ACC112 (cell line): Measurements from ENCODE around the gene LILRA5.
"Not testable (repeated sequence)": the region's sequence is repeated elsewhere in the genome, so short reads cannot be mapped to it uniquely, and the experiment has no call there.

ENCODE experiments used
- H2AFZ ChIP-seq: fragments of 200-600 bp; sonication (generic); one replicate; pipeline ENCODE4 v1.6.0; 2017; ENCODE audit warnings: antibody characterized with exemption, low read length; ENCODE audit not compliant: unreplicated experiment
- H3K27ac ChIP-seq: fragments of 200-600 bp; sonication (generic); 2 replicates; pipeline ENCODE4 v1.5.1; 2014; ENCODE audit warnings: low read depth, mild to moderate bottlenecking, antibody characterized with exemption, low read length, moderate library complexity
- H3K27me3 ChIP-seq: fragments of 200-600 bp; sonication (generic); 2 replicates; pipeline ENCODE4 v1.6.1; 2014; ENCODE audit warnings: mild to moderate bottlenecking, antibody characterized with exemption, low read length, moderate library complexity, mixed read lengths; ENCODE audit not compliant: insufficient read depth
- H3K36me3 ChIP-seq: fragments of 200-600 bp; sonication (generic); 2 replicates; pipeline ENCODE4 v1.6.1; 2016; ENCODE audit warnings: mild to moderate bottlenecking, antibody characterized with exemption, low read length, moderate library complexity, mixed read lengths; ENCODE audit not compliant: insufficient read depth
- H3K4me1 ChIP-seq: fragments of 200-600 bp; sonication (generic); one replicate; pipeline ENCODE4 v1.6.1; 2016; ENCODE audit warnings: low read length, mixed read lengths; ENCODE audit not compliant: insufficient read depth, unreplicated experiment, control insufficient read depth
- H3K4me3 ChIP-seq: fragments of 200-600 bp; sonication (generic); 2 replicates; pipeline ENCODE4 v1.5.1; 2014; ENCODE audit warnings: mild to moderate bottlenecking, low read depth, low read length
- H3K79me2 ChIP-seq: fragments of 200-600 bp; sonication (generic); one replicate; pipeline ENCODE4 v1.6.0; 2016; ENCODE audit warnings: low read length; ENCODE audit not compliant: control insufficient read depth, unreplicated experiment, insufficient read depth

LILRA5 gene

DNA sequence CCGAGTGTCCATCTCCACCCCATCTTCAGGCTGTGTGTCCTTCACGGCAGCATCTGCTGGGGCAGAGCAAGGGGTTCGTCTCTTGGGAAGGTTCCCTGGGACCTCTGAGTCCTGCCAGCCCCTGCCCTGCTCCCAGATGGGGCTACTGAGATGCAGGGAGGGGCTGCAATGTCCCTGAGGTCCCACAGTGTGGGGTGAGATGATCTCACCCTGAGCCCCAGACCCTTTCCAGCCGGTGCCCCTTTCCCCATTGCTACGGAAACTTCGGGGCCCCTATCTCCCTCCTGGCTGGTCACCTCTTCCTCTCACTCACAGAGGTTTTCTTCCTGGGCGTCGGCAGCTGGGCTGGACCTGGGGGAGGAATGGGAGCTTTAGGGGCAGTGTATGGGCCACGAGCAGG, 37.0 kb downstream of the LILRA5 start:
- Histone ChIP-seq H3K4me3 (no peak overlapping the region), H3K4me1 (no peaks in the 10 kb centered on the region), H3K36me3 (no peaks in the 10 kb centered on the region), H3K79me2 (no peaks in the 10 kb centered on the region), H3K27ac (no peak overlapping the region), H3K27me3 (peaks cover 14% of the 10 kb centered on the region), H2AFZ (no peak overlapping the region)

DNA sequence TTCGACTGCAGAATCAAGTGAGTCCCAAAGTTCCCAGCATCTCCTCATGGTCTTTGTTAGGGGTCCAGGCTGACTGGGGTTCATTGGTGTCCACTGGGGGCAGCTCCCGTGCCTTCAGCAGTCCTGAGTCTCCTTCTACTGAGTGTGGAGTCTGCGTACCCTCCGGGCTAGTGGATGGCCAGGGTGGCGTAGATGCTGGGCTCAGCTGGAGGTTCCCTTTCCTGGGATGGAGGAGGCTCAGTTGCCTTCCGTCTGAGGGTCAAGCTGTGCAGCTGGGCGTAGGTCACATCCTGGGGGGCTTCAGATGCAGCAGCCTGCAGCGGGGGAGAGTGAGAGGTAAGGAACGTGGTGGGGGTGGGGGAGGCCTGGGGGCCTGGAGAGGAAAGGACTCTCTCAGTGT, 38.5 kb downstream of the LILRA5 start:
- H3K4me1 ChIP-seq, H3K79me2 ChIP-seq, H3K4me3 ChIP-seq, H3K36me3 ChIP-seq, H2AFZ ChIP-seq, H3K27ac ChIP-seq: not testable (repeated sequence)
- peaks cover 19% of the 10 kb centered on the region for H3K27me3 ChIP-seq

DNA sequence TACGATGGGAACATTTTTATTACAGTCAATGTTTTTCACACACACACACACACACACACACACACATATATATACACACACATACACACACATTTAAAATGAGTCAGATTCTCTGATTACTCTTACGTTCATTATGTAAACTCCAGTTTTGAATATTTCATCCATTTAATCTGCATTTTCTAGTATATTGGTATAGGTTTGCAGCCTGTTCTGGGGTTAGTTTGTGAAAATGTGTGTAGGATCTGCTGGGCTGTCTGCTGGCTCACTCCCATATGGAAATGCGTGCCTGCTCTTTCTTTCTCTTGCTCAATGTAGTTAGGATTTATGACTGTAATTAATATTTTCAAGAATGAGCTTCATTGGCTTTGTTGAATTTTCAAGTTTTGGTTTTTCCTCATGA, 39.1 kb downstream of the LILRA5 start:
- Histone ChIP-seq H3K27me3 (peaks cover 26% of the 10 kb centered on the region), H3K79me2 (no peaks in the 10 kb centered on the region), H2AFZ (no peak overlapping the region), H3K4me1 (no peaks in the 10 kb centered on the region), H3K36me3 (no peaks in the 10 kb centered on the region), H3K4me3 (no peak overlapping the region), H3K27ac (no peak overlapping the region)

DNA sequence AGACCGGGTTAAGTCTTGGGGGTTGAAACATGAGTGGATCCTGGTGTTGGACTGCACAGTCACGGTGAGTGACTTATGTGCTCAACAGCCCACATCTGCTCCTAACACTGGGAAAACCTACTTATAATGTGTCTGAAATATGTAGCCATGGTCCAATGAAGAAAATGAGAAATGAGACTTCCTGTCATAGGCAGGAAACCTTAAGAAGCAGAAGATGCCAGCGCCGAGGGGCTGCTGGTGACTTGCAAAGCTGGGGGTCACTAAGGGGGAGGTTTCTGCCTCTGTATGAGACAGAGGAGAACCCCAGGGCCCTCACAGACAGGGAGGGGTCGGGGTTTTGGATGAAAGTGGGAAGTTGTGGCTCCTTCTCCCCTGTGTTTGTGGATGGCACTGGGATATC, 40.8 kb downstream of the LILRA5 start:
- peaks cover 36% of the 10 kb centered on the region for H3K27me3 ChIP-seq
- H2AFZ ChIP-seq, H3K4me3 ChIP-seq: not testable (repeated sequence)

DNA sequence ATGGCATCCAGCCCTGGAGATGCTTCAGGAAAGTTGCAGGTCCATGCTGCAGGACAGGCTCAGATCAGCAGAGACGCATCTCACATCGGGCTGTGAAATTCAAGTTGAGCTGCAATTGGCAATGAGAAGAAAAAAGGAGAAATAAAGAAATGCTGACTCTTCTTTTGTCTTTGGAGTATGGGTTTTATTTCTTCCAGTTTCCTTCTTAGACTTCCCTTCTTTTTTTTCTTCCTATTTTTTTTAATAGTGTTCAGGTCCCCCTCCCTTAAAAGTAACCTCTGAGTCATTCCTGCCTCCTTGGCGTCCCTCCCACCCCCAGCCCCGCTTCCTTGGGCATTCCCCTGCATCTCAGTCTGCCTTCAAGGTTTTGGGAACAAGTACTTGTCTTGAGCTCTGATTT, 41.4 kb downstream of the LILRA5 start:
- H3K27me3 ChIP-seq, result peaks cover 35% of the 10 kb centered on the region
- not testable (repeated sequence) for H3K4me3 ChIP-seq, H3K4me1 ChIP-seq, H3K79me2 ChIP-seq, H2AFZ ChIP-seq, H3K27ac ChIP-seq, H3K36me3 ChIP-seq

More for the DNA sequence above, 40.8 kb downstream of the LILRA5 start:
- not testable (repeated sequence) for H3K27ac ChIP-seq, H3K79me2 ChIP-seq, H3K4me1 ChIP-seq, H3K36me3 ChIP-seq

DNA sequence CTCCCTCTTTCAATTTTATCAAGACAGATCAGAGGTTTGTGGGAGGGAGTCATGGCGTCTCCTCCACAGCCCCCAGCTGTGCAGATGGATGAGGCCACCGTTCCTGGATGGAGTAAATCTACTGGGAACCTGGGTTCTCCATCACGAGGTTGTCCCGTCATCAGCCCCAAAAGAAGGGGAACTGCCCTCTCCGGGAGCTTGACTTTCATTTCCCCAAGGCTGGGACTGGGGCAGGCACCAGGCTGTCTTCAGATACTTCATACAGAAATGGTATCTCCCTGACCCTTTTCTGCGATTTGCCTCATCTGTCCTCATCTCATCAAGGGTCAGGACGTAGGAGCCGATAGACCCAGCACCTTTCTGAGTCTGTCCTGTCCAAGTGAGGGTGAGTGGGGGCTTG, 41.9 kb downstream of the LILRA5 start:
- Histone ChIP-seq H3K27me3 (peaks cover 36% of the 10 kb centered on the region), H3K4me3 (no peak overlapping the region), H3K36me3 (no peaks in the 10 kb centered on the region), H3K79me2 (no peaks in the 10 kb centered on the region), H3K4me1 (no peaks in the 10 kb centered on the region), H2AFZ (no peak overlapping the region), H3K27ac (no peak overlapping the region)

DNA sequence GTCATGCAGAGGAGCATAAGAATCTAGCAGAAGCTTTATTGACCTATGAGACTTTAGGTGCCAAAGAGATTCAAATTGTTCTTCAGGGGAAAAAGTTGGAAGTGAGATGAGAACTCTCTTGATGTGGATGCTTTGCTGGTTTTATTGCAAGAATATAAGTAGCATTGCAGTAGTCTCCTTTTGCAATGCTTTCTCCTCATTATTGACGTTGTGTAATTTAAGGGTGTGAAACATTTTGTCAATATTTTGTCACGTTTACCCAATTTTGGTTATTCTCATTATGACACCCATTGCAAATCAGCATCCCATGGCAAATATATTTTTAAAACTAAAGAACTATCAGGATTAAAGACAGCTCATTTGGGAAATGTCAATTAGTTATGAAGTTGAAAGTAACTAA, 44.0 kb downstream of the LILRA5 start:
- no peak overlapping the region for H2AFZ ChIP-seq

DNA sequence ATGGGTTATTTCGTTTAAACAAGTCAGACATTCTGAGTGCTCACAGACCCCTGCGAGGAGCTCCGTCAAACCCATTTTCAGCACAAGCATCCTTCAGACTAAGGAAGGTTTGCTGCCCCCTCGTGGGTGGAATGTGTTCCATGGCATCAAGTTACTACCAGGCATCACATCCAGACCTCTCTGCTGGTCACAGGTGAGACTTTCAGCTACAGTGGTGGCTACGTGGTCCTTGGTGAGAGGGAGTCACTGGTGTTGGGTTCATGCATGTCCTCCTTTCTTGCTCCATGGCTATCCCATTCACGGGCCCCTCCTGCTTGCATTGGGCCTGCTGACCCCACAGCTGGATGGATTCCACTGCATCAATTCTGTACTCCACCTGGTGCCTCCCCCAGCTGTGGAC, 46.8 kb downstream of the LILRA5 start:
- Histone ChIP-seq H3K36me3 (no peaks in the 10 kb centered on the region), H3K27ac (no peak overlapping the region), H3K79me2 (no peaks in the 10 kb centered on the region), H3K4me1 (no peaks in the 10 kb centered on the region), H3K27me3 (peaks cover 30% of the 10 kb centered on the region), H3K4me3 (no peak overlapping the region), H2AFZ (no peak overlapping the region)

More for the DNA sequence above, 44.0 kb downstream of the LILRA5 start:
- peaks cover 35% of the 10 kb centered on the region for H3K27me3 ChIP-seq
- H3K4me1 ChIP-seq, result no peaks in the 10 kb centered on the region
- no peak overlapping the region for H3K4me3 ChIP-seq
- no peak overlapping the region for H3K27ac ChIP-seq
- no peaks in the 10 kb centered on the region for H3K36me3 ChIP-seq
- no peaks in the 10 kb centered on the region for H3K79me2 ChIP-seq

DNA sequence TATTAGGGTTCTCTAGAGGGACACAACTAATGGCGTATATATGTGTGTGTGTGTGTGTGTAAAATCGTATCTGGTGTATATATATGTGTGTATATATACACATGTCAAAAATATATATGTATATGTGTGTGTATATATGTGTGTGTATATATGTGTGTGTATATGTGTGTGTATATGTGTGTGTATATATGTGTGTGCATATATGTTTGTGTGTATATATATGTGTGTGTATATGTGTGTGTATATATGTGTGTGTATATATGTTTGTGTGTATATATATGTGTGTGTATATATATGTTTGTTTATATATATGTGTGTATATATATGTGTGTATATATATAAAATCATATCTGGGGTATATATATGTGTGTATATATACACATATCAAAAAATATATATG, 50.5 kb downstream of the LILRA5 start:
- Histone ChIP-seq H3K36me3 (no peaks in the 10 kb centered on the region), H3K4me1 (no peaks in the 10 kb centered on the region), H3K79me2 (no peaks in the 10 kb centered on the region), H2AFZ (no peak overlapping the region), H3K27ac (no peak overlapping the region), H3K4me3 (no peak overlapping the region), H3K27me3 (peaks cover 18% of the 10 kb centered on the region)

DNA sequence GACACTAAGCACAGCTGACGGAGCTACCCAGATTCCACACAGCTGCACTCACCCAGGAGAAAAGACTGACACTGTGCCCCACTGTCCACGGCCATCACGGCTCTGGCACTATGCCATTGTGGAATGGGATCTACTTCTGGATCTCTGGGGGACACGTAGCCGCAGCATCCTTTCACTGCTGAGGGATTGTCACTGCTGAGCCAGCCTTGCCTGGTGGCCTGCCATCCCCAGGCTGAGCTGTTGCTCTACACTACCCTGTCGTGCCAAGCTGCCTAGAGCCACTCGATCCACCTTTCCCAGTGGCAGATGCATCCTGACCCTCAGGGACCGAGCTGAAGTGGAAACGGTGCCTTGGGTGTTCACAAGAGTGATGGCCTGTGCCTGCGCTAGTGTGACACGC, 50.9 kb downstream of the LILRA5 start:
- no peak overlapping the region for H2AFZ ChIP-seq
- H3K27me3 ChIP-seq, result peaks cover 22% of the 10 kb centered on the region
- no peaks in the 10 kb centered on the region for H3K79me2 ChIP-seq
- H3K4me1 ChIP-seq, result no peaks in the 10 kb centered on the region
- H3K36me3 ChIP-seq, result no peaks in the 10 kb centered on the region
- no peak overlapping the region for H3K27ac ChIP-seq
- H3K4me3 ChIP-seq, result no peak overlapping the region

DNA sequence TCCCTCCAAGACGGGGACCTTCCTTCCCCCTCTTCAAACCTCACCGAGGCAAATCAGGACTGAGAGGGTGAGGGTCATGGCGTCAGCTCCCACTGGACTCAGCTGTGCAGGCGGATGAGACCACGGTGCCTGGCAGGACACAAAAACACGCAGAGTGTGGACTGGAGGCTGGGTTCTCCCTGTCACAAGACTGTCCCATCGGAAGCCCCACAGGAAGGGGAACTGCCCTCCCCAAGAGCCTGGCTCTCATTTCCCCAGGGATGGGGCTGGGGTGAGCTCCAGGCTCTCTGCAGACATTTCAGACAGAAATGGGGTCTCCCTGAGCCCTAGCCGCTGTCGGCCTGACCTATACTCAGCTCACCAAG, 55.9 kb downstream of the LILRA5 start, which contains the start of gene LILRB5:
Gene LILRB5 (minus strand): TSS at position 158 of the 365 bp plus-strand sequence. CDS start 80 bp downstream, at position 78.
- H2AFZ ChIP-seq, result no peak within 1 kb of the TSS
- H3K27ac ChIP-seq, result no peak within 1 kb of the TSS
- peaks cover 38% of the 10 kb centered on the region for H3K27me3 ChIP-seq
- no peaks in the 10 kb centered on the region for H3K36me3 ChIP-seq
- no peaks in the 10 kb centered on the region for H3K4me1 ChIP-seq
- H3K79me2 ChIP-seq, result no peaks in the 10 kb centered on the region
- no peak within 1 kb of the TSS for H3K4me3 ChIP-seq
